ENCODE measurements around the gene YBX3.

DNA sequence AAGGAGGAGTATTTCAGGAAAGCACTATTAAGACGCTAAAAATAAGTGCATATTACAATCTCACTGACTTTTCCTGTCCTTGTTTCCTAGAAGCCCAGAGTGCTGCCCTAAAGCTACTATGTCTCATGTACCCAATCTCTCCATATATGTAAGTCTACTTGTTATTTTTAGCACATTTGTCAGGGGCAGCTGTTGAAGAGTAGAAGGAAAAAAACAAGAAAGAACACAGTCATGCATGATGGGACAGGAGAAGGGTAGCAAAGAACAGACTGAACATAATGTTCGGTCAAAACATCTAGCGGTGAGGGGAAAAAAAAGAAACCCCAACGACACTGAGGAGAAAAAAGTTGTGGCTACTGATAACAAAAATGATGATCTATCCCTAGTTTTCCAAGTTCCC lies 14.3 kb downstream of the YBX3 start:
- no peak for TF ChIP-seq POLR2AphosphoS5 (IDR thresholded peaks at IDR 0.05; ENCODE audit: insufficient read depth in 1 of 2, low read depth in 1 of 2)
- TF ChIP-seq, protein P1, sequence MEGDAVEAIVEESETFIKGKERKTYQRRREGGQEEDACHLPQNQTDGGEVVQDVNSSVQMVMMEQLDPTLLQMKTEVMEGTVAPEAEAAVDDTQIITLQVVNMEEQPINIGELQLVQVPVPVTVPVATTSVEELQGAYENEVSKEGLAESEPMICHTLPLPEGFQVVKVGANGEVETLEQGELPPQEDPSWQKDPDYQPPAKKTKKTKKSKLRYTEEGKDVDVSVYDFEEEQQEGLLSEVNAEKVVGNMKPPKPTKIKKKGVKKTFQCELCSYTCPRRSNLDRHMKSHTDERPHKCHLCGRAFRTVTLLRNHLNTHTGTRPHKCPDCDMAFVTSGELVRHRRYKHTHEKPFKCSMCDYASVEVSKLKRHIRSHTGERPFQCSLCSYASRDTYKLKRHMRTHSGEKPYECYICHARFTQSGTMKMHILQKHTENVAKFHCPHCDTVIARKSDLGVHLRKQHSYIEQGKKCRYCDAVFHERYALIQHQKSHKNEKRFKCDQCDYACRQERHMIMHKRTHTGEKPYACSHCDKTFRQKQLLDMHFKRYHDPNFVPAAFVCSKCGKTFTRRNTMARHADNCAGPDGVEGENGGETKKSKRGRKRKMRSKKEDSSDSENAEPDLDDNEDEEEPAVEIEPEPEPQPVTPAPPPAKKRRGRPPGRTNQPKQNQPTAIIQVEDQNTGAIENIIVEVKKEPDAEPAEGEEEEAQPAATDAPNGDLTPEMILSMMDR (IDR thresholded peaks at IDR 0.05) = no peak
- no peak for TF ChIP-seq POLR2A (IDR thresholded peaks at IDR 0.05)

Data from vagina (tissue), 2 donors.